Measurements from ENCODE around the gene B3GNT2.

DNA sequence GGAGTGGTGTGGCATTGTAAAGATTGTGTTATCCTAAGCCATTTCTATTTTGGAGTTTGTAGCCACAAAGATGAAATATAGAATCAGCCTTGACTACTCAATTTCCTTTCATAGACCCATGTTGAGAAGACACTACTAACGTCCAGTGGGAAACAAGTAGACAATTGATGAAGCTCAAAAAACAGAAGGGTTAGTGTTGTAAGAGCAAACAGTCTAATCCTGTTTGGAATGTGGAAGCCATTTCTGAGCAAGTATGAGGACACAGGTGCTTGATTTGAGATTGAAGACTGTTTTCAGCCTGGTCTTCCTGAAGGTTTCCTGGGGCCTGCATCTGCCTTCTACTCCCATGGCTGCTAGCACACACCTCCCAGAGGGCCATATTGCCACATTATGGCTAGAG lies 29.1 kb downstream of the B3GNT2 start:
- TF ChIP-seq POLR2A (IDR thresholded peaks at IDR 0.05) = no peak
- TF ChIP-seq, protein P1, sequence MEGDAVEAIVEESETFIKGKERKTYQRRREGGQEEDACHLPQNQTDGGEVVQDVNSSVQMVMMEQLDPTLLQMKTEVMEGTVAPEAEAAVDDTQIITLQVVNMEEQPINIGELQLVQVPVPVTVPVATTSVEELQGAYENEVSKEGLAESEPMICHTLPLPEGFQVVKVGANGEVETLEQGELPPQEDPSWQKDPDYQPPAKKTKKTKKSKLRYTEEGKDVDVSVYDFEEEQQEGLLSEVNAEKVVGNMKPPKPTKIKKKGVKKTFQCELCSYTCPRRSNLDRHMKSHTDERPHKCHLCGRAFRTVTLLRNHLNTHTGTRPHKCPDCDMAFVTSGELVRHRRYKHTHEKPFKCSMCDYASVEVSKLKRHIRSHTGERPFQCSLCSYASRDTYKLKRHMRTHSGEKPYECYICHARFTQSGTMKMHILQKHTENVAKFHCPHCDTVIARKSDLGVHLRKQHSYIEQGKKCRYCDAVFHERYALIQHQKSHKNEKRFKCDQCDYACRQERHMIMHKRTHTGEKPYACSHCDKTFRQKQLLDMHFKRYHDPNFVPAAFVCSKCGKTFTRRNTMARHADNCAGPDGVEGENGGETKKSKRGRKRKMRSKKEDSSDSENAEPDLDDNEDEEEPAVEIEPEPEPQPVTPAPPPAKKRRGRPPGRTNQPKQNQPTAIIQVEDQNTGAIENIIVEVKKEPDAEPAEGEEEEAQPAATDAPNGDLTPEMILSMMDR (IDR thresholded peaks at IDR 0.05) = no peak
